ENCODE measurements around the gene PODXL2.

DNA sequence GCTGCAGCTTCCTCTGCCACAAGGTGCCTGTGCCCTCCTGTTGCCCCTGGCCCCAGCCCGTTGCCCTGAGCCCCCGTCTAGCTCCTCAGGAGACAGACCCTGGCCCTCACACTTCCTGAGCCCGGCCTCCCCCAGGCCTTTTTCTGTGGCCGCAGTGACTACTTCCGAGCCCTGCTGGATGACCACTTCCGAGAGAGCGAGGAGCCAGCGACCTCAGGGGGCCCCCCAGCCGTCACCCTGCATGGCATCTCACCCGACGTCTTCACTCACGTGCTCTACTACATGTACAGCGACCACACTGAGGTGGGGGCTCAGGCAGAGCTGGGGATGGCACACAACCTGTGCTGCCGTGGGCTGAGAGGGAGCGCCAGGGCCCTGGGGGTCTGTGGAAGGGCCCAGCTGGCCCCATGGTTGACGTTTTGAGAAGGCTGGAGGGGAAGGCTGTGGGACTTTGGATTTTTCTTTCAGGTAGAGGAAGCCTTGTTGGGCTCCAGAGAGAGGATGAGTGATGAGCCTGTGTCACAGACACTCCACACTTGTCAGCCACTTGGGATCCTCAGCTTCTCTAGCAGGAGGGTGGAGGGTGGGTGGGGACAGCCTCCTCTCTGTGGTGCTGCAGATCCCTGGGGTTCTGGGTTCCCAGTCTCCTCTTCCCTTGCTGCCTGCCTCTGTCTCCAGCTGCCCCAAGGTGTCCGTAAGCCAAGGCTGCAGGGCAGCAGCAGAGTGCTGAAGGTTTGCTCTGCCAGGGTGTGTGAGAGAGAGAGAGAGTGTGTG is 48.7 kb downstream of the PODXL2 start:
- TF ChIP-seq, protein P1, sequence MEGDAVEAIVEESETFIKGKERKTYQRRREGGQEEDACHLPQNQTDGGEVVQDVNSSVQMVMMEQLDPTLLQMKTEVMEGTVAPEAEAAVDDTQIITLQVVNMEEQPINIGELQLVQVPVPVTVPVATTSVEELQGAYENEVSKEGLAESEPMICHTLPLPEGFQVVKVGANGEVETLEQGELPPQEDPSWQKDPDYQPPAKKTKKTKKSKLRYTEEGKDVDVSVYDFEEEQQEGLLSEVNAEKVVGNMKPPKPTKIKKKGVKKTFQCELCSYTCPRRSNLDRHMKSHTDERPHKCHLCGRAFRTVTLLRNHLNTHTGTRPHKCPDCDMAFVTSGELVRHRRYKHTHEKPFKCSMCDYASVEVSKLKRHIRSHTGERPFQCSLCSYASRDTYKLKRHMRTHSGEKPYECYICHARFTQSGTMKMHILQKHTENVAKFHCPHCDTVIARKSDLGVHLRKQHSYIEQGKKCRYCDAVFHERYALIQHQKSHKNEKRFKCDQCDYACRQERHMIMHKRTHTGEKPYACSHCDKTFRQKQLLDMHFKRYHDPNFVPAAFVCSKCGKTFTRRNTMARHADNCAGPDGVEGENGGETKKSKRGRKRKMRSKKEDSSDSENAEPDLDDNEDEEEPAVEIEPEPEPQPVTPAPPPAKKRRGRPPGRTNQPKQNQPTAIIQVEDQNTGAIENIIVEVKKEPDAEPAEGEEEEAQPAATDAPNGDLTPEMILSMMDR (IDR thresholded peaks at IDR 0.05; ENCODE audit: insufficient read depth, low read length), result no peak
- TF ChIP-seq, protein P2, sequence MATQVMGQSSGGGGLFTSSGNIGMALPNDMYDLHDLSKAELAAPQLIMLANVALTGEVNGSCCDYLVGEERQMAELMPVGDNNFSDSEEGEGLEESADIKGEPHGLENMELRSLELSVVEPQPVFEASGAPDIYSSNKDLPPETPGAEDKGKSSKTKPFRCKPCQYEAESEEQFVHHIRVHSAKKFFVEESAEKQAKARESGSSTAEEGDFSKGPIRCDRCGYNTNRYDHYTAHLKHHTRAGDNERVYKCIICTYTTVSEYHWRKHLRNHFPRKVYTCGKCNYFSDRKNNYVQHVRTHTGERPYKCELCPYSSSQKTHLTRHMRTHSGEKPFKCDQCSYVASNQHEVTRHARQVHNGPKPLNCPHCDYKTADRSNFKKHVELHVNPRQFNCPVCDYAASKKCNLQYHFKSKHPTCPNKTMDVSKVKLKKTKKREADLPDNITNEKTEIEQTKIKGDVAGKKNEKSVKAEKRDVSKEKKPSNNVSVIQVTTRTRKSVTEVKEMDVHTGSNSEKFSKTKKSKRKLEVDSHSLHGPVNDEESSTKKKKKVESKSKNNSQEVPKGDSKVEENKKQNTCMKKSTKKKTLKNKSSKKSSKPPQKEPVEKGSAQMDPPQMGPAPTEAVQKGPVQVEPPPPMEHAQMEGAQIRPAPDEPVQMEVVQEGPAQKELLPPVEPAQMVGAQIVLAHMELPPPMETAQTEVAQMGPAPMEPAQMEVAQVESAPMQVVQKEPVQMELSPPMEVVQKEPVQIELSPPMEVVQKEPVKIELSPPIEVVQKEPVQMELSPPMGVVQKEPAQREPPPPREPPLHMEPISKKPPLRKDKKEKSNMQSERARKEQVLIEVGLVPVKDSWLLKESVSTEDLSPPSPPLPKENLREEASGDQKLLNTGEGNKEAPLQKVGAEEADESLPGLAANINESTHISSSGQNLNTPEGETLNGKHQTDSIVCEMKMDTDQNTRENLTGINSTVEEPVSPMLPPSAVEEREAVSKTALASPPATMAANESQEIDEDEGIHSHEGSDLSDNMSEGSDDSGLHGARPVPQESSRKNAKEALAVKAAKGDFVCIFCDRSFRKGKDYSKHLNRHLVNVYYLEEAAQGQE (IDR thresholded peaks at IDR 0.05; ENCODE audit: insufficient replicate concordance, low read depth), result no peak

Data from HL-60 (cell line).